Measurements from ENCODE around the gene ZNF135.

The ZNF135 gene

DNA sequence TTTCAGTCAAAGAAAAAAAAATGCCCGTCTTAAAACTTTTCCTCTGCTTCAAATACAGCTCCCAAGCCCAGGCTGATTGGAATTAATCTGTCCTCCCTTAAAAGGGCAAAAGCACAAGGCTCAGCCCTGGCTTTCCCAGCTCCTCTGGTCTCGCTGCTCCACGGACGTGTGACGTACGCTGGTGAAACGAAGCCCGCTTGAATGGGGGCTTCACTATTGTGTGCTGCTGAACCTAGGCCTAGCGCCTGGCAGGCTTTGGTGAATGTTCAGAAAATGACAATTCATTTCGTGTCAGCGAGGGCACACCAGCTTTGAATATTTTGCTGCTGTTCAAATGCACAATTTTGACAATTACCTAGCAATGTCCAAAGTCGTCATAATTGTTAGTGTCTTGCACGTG, 615 bp upstream of the ZNF135 start:
- H3K36me3 Mint-ChIP-seq (ENCODE audit: low read depth) = peaks cover 22% of the 10 kb centered on the region
- H3K9me3 Mint-ChIP-seq = peaks cover 84% of the 10 kb centered on the region
- peaks cover 14% of the 10 kb centered on the region for H3K4me1 Mint-ChIP-seq (ENCODE audit: low read depth)
- peak overlapping the region; percentile 69 for H3K27ac Mint-ChIP-seq
- H3K27me3 Mint-ChIP-seq = peaks cover 9% of the 10 kb centered on the region
- H3K4me3 Mint-ChIP-seq = no peak overlapping the region
- intact Hi-C loops (cut with micrococcal nuclease) = no loop called here

DNA sequence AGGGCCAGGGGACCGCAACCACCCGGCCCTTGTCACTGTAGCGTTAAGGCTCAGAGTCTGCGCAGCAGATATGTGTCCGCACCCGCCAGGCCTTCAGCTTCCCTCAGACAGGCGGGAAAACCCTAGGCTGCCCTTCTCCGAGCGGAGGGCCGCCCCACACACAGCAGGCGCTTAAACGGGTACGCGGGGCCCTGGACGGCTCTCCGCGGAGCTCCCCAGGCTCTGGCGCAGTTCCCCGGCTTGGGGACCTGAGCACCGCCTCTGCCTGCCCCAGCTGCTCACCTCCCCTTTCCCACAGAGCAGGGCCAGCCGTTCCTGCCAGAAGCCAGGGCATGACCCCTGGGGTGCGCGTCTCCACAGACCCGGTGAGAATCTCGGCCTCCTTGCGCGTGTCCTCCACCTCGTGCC, 593 bp downstream of the ZNF135 start:
- intact Hi-C loops (cut with micrococcal nuclease) = no loop called here
- peaks cover 9% of the 10 kb centered on the region for H3K27me3 Mint-ChIP-seq
- H3K36me3 Mint-ChIP-seq (ENCODE audit: low read depth) = peaks cover 27% of the 10 kb centered on the region
- peaks cover 14% of the 10 kb centered on the region for H3K4me1 Mint-ChIP-seq (ENCODE audit: low read depth)
- peaks cover 91% of the 10 kb centered on the region for H3K9me3 Mint-ChIP-seq
- H3K27ac Mint-ChIP-seq = no peak overlapping the region
- peak overlapping the region; percentile 72 for H3K4me3 Mint-ChIP-seq

- H3K27me3 Mint-ChIP-seq = peaks cover 8% of the 10 kb centered on the region
- peaks cover 91% of the 10 kb centered on the region for H3K9me3 Mint-ChIP-seq
- H3K27ac Mint-ChIP-seq = no peak overlapping the region
- H3K4me1 Mint-ChIP-seq (ENCODE audit: low read depth) = peaks cover 12% of the 10 kb centered on the region
- intact Hi-C loops (cut with micrococcal nuclease) = no loop called here
- H3K4me3 Mint-ChIP-seq = peak overlapping the region; percentile 52
- H3K36me3 Mint-ChIP-seq (ENCODE audit: low read depth) = peaks cover 27% of the 10 kb centered on the region
Measured at GRCh38 chr19:58060231-58060630, 1.1 kb downstream of the ZNF135 start.

GRCh38 chr19:58063712-58064111, 4.6 kb downstream of the ZNF135 start:
- H3K4me1 Mint-ChIP-seq (ENCODE audit: low read depth) = peaks cover 9% of the 10 kb centered on the region
- H3K4me3 Mint-ChIP-seq = no peak overlapping the region
- H3K36me3 Mint-ChIP-seq (ENCODE audit: low read depth) = peaks cover 38% of the 10 kb centered on the region
- H3K27ac Mint-ChIP-seq = no peak overlapping the region
- H3K27me3 Mint-ChIP-seq = peaks cover 4% of the 10 kb centered on the region
- intact Hi-C loops (cut with micrococcal nuclease) = no loop called here
- peaks cover 91% of the 10 kb centered on the region for H3K9me3 Mint-ChIP-seq

- Mint-ChIP-seq H3K36me3 (ENCODE audit: low read depth) (peaks cover 23% of the 10 kb centered on the region), H3K9me3 (peaks cover 95% of the 10 kb centered on the region), H3K27ac (no peak overlapping the region), H3K27me3 (no peaks in the 10 kb centered on the region), H3K4me3 (no peak overlapping the region), H3K4me1 (ENCODE audit: low read depth) (no peaks in the 10 kb centered on the region)
- intact Hi-C loops (cut with micrococcal nuclease) = no loop called here
Measured at GRCh38 chr19:58067240-58067912, 8.3 kb downstream of the ZNF135 start.

- peaks cover 10% of the 10 kb centered on the region for H3K36me3 Mint-ChIP-seq (ENCODE audit: low read depth)
- intact Hi-C loops (cut with micrococcal nuclease) = no loop called here
- H3K9me3 Mint-ChIP-seq = peaks cover 97% of the 10 kb centered on the region
Measured at GRCh38 chr19:58079792-58080191, 20.7 kb downstream of the ZNF135 start.

GRCh38 chr19:58083021-58083420, 23.9 kb downstream of the ZNF135 start:
- H3K27me3 Mint-ChIP-seq = no peaks in the 10 kb centered on the region
- H3K9me3 Mint-ChIP-seq = peaks cover 100% of the 10 kb centered on the region
- H3K36me3 Mint-ChIP-seq (ENCODE audit: low read depth) = peaks cover 33% of the 10 kb centered on the region
- H3K27ac Mint-ChIP-seq = no peak overlapping the region
- H3K4me3 Mint-ChIP-seq = no peak overlapping the region
- intact Hi-C loops (cut with micrococcal nuclease) = no loop called here
- no peaks in the 10 kb centered on the region for H3K4me1 Mint-ChIP-seq (ENCODE audit: low read depth)

More at GRCh38 chr19:58079792-58080191, 20.7 kb downstream of the ZNF135 start:
- Mint-ChIP-seq H3K27ac (no peak overlapping the region), H3K4me1 (ENCODE audit: low read depth) (no peaks in the 10 kb centered on the region), H3K4me3 (no peak overlapping the region), H3K27me3 (no peaks in the 10 kb centered on the region)

GRCh38 chr19:58084596-58085347, 25.7 kb downstream of the ZNF135 start:
- Mint-ChIP-seq H3K27me3 (no peaks in the 10 kb centered on the region), H3K27ac (no peak overlapping the region), H3K4me1 (ENCODE audit: low read depth) (no peaks in the 10 kb centered on the region), H3K4me3 (no peak overlapping the region), H3K36me3 (ENCODE audit: low read depth) (peaks cover 42% of the 10 kb centered on the region), H3K9me3 (peaks cover 98% of the 10 kb centered on the region)
- intact Hi-C loops (cut with micrococcal nuclease) = no loop called here

DNA sequence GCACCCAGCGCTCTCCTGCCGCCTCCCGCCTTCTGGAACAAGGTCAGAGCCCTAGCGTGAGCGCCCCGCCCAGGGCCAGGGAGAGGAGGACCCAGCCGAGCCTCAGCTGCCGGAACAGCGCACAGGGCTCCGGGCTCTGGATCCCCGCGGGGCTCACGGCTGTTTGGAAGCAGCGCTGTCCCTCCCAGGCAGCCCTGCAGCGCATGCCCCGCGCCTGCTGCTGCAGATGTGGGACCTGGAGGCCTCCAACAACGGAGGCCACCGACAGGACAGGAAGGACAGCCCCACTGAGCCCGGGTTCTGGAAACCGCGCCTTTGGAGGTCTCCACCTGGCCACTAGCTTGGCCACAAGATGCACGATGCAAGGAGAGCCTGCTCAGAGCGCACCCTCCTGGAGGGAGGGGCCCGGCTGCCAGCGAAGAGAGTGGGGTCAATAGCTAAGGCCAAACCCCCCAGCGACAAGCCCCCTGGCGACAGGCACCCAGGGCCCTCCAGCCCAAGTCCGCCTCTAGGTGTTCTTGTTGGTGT, 26.3 kb downstream of the ZNF135 start:
- H3K27ac Mint-ChIP-seq = no peak overlapping the region
- H3K36me3 Mint-ChIP-seq (ENCODE audit: low read depth) = peaks cover 46% of the 10 kb centered on the region
- H3K9me3 Mint-ChIP-seq = peaks cover 98% of the 10 kb centered on the region
- intact Hi-C loops (cut with micrococcal nuclease) = no loop called here
- H3K4me1 Mint-ChIP-seq (ENCODE audit: low read depth) = no peaks in the 10 kb centered on the region
- no peaks in the 10 kb centered on the region for H3K27me3 Mint-ChIP-seq
- no peak overlapping the region for H3K4me3 Mint-ChIP-seq

- H3K36me3 Mint-ChIP-seq (ENCODE audit: low read depth) = peaks cover 46% of the 10 kb centered on the region
Measured at GRCh38 chr19:58086825-58087710, 28.0 kb downstream of the ZNF135 start.

DNA sequence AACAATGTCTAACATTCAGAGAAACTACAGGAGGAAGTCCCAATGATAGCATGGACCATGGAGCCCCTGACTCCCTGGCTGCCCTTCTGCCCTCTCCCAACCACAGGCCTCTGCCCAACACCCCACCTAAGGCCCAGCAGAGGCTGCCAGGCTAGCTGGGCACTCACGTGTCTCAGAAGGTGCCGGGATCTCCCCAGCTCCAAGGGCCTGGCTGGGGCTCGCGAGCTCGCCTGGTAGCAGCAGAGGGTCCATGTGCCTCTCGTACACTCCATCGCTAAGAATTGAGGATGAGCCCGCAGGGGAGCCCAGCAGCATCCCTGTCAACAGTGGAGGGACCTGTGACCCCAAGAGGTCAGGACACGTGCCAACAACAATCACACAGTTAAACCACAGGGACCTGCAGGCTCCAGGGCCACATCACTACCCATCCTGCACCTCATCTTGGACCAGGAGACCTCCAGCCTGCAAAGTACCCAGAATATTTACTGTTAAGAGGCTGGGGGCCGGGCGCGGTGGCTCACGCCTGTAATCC, 29.5 kb downstream of the ZNF135 start:
- no peaks in the 10 kb centered on the region for H3K27me3 Mint-ChIP-seq
- no peaks in the 10 kb centered on the region for H3K4me1 Mint-ChIP-seq (ENCODE audit: low read depth)
- H3K9me3 Mint-ChIP-seq = peaks cover 98% of the 10 kb centered on the region
- H3K4me3 Mint-ChIP-seq = no peak overlapping the region
- H3K27ac Mint-ChIP-seq = no peak overlapping the region
- peaks cover 51% of the 10 kb centered on the region for H3K36me3 Mint-ChIP-seq (ENCODE audit: low read depth)
- intact Hi-C loops (cut with micrococcal nuclease) = no loop called here

More at GRCh38 chr19:58086825-58087710, 28.0 kb downstream of the ZNF135 start:
- H3K4me1 Mint-ChIP-seq (ENCODE audit: low read depth) = no peaks in the 10 kb centered on the region
- intact Hi-C loops (cut with micrococcal nuclease) = no loop called here
- H3K27me3 Mint-ChIP-seq = no peaks in the 10 kb centered on the region
- no peak overlapping the region for H3K27ac Mint-ChIP-seq
- peaks cover 98% of the 10 kb centered on the region for H3K9me3 Mint-ChIP-seq
- no peak overlapping the region for H3K4me3 Mint-ChIP-seq

DNA sequence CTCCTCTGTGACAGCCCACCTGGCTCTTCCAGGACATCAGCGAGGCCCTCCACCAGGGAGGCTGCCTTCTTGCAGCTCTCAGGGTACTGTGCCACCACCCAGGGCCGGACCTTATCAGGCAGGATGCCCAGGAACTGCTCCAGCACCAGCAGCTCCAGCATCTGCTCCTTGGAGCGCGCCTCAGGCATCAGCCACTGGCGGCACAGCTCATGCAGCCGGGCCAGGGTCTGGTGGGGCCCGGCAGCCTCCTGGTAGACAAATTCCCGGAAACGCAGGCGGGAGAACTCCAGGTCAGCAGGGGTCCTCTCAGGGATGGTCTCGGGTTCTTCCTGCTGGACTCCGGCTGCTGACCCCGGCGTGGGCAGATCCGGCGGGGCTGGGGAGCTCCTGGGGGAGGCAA, 30.8 kb downstream of the ZNF135 start:
- no peak overlapping the region for H3K4me3 Mint-ChIP-seq
- no peak overlapping the region for H3K27ac Mint-ChIP-seq
- peaks cover 41% of the 10 kb centered on the region for H3K36me3 Mint-ChIP-seq (ENCODE audit: low read depth)

GRCh38 chr19:58091251-58091995, 32.3 kb downstream of the ZNF135 start:
- Mint-ChIP-seq H3K9me3 (peaks cover 89% of the 10 kb centered on the region), H3K27me3 (no peaks in the 10 kb centered on the region), H3K4me1 (ENCODE audit: low read depth) (no peaks in the 10 kb centered on the region), H3K27ac (no peak overlapping the region), H3K36me3 (ENCODE audit: low read depth) (peaks cover 35% of the 10 kb centered on the region), H3K4me3 (no peak overlapping the region)
- intact Hi-C loops (cut with micrococcal nuclease) = no loop called here

More for the DNA sequence above, 30.8 kb downstream of the ZNF135 start:
- H3K4me1 Mint-ChIP-seq (ENCODE audit: low read depth) = no peaks in the 10 kb centered on the region
- intact Hi-C loops (cut with micrococcal nuclease) = no loop called here
- peaks cover 90% of the 10 kb centered on the region for H3K9me3 Mint-ChIP-seq
- H3K27me3 Mint-ChIP-seq = no peaks in the 10 kb centered on the region
